GM12878 (cell line): ENCODE measurements around the gene FAM151A. TPM values are rescaled to one million over a fixed set of nuclear protein-coding genes. Genes with fewer than 3 reads are reported as not detected.

Experiments
- ATAC-seq: fragments of 200-7000 bp; cut with Tn5 transposase; 3 replicates; pipeline ENCODE4 v1.9.1; 2020; ENCODE audit warnings: mild to moderate bottlenecking, moderate library complexity
- BruUV-seq: library from RNA; stranded (reverse); fragments of 400-500 nt; replicated peaks from 2 replicates; lab custom pipeline; 2021; lab: Mats Ljungman, UMichigan
- CTCF ChIA-PET: fragments of 300-600 bp; sonication (Branson Sonifier 250); formaldehyde crosslinking; extraction: SDS; loops from one replicate; lab custom pipeline; 2021; ENCODE audit warnings: inconsistent platforms; lab: Yijun Ruan, JAX
- POLR2A ChIA-PET: fragments of 350-600 bp; formaldehyde crosslinking; extraction: SDS; loops from one replicate; lab custom pipeline; 2021; ENCODE audit warnings: inconsistent platforms; lab: Charles Lee
- RAD21 ChIA-PET: fragments of 300-600 bp; sonication (Branson Sonifier 250); formaldehyde crosslinking; loops from one replicate; lab custom pipeline; 2023; ENCODE audit warnings: antibody characterized with exemption; ENCODE audit not compliant: unreplicated experiment; lab: Charles Lee
- SMC1A ChIA-PET: fragments of 300-600 bp; sonication (Branson Sonifier 250); formaldehyde crosslinking; loops from one replicate; lab custom pipeline; 2023; ENCODE audit not compliant: unreplicated experiment, uncharacterized antibody; lab: Charles Lee
- DNase-seq: peaks from one replicate; pipeline ENCODE4 v3.0.0-alpha.2; 2011; ENCODE audit warnings: low read depth, low spot score
- FAIRE-seq: peaks from 3 replicates; lab custom pipeline; 2011; peaks lifted over from hg19 to GRCh38; lab: Jason Lieb, UNC
- H2AFZ ChIP-seq: 2 replicates; pipeline ENCODE4 v1.6.0; 2011; ENCODE audit warnings: low read depth, low read length, control low read depth; ENCODE audit not compliant: control insufficient read depth
- H3K27ac ChIP-seq: 2 replicates; pipeline ENCODE4 v1.5.1; 2011; ENCODE audit warnings: control low read depth; ENCODE audit not compliant: control insufficient read depth, insufficient read depth
- H3K27me3 ChIP-seq, 2 experiments: replicated peaks in 1 of 2; 2 replicates each; pipeline versions ENCODE4 v1.6.0 to v1.6.1; 2011; ENCODE audit warnings: low read length in 1 of 2; ENCODE audit not compliant: control insufficient read depth in 2 of 2, insufficient read depth in 2 of 2
- H3K36me3 ChIP-seq, 2 experiments: 2 replicates each; pipeline ENCODE4 v1.5.1; 2011; ENCODE audit warnings: low read length in 1 of 2; ENCODE audit not compliant: control insufficient read depth in 2 of 2, insufficient read depth in 2 of 2
- H3K4me1 ChIP-seq: 2 replicates; pipeline ENCODE4 v1.6.1; 2011; ENCODE audit warnings: mild to moderate bottlenecking, low read length, moderate library complexity, mixed read lengths; ENCODE audit not compliant: control insufficient read depth, insufficient read depth
- H3K4me2 ChIP-seq: 2 replicates; pipeline ENCODE4 v1.6.0; 2011; ENCODE audit warnings: control low read depth; ENCODE audit not compliant: control insufficient read depth, insufficient read depth
- H3K4me3 ChIP-seq: fragments of 200-600 bp; sonication (generic); 2 replicates; pipeline ENCODE4 v1.5.1; 2016
- H3K79me2 ChIP-seq: 2 replicates; pipeline ENCODE4 v1.6.0; 2011; ENCODE audit warnings: low read length; ENCODE audit not compliant: control insufficient read depth, insufficient read depth
- H3K9ac ChIP-seq: 2 replicates; pipeline ENCODE4 v1.8.0; 2011; ENCODE audit warnings: low read length, control low read depth, mixed read lengths; ENCODE audit not compliant: control insufficient read depth, insufficient read depth
- H3K9me3 ChIP-seq: replicated peaks from 3 replicates; pipeline ENCODE4 v1.5.1; 2011; ENCODE audit warnings: mild to moderate bottlenecking, low read length; ENCODE audit not compliant: control insufficient read depth, insufficient read depth
- H4K20me1 ChIP-seq: 2 replicates; pipeline ENCODE4 v1.6.0; 2011; ENCODE audit not compliant: control insufficient read depth, insufficient read depth
- CREB1 ChIP-seq: IDR thresholded peaks from 2 replicates; pipeline ENCODE4 v1.6.1; 2012; ENCODE audit warnings: low read depth, mild to moderate bottlenecking, inconsistent platforms
- FOXM1 ChIP-seq: IDR thresholded peaks from 2 replicates; pipeline ENCODE4 v1.6.1; 2012; ENCODE audit warnings: low read depth, mild to moderate bottlenecking, inconsistent platforms, low read length, moderate library complexity
- IKZF1 ChIP-seq: fragments of 450-650 bp; conservative IDR thresholded peaks from 2 replicates; pipeline ENCODE4 v1.6.1; 2017; ENCODE audit warnings: antibody characterized with exemption, mild to moderate bottlenecking
- JUNB ChIP-seq: IDR thresholded peaks from 2 replicates; pipeline ENCODE4 v1.6.1; 2016; ENCODE audit warnings: antibody characterized with exemption, mild to moderate bottlenecking
- NBN ChIP-seq: fragments of 450-650 bp; IDR thresholded peaks from 2 replicates; pipeline ENCODE4 v1.6.1; 2016
- SMC3 ChIP-seq: IDR thresholded peaks from 2 replicates; pipeline ENCODE4 v1.6.1; 2011; ENCODE audit warnings: low read length, improper control_type of control experiment, borderline replicate concordance
- WGBS: methylation state at CpG from one replicate; pipeline ENCODE4 v1.1.6; 2016; ENCODE audit warnings: low lambda C conversion rate; ENCODE audit not compliant: insufficient replicate concordance, insufficient coverage; ENCODE audit errors: missing lambda C conversion rate; 5-methylcytosine and 5-hydroxymethylcytosine counted together
- in situ Hi-C: fragments of 300-500 bp; cut with MboI; formaldehyde crosslinking; loops from 9 replicates; pipeline ENCODE4 v1.14.3; 2018; ENCODE audit warnings: mixed read lengths
- intact Hi-C: fragments of 100-400 bp; cut with micrococcal nuclease; formaldehyde crosslinking; loops from one replicate; pipeline ENCODE4 v1.14.2; 2022; ENCODE audit not compliant: unreplicated experiment
- polyA plus RNA-seq, 11 experiments: library from polyadenylated mRNA; depleted of rRNA in 4 of 11; unstranded in 6 of 11; stranded (reverse) in 5 of 11; fragments of >200 nt; fragmentation: Nextera tagmentation in 4 of 11; fragmentation: Illumina TruSeq in 1 of 11; extraction: Ambion mirVana in 4 of 11; extraction: Trizol in 1 of 11; gene quantifications; 1 replicate in 1 of 11; 2 replicates in 10 of 11; pipeline versions ENCODE4 v1.2.1 to v1.2.3, GENCODE V29; 2011 to 2016; ENCODE audit warnings: inconsistent platforms in 2 of 11, missing spikeins in 2 of 11, low read depth in 1 of 11
- total RNA-seq, 4 experiments: library from RNA; depleted of rRNA in 3 of 4; stranded (reverse); fragments of >200 nt in 3 of 4; fragmentation: Illumina TruSeq in 1 of 4; extraction: Trizol in 1 of 4; gene quantifications; 2 replicates each; pipeline versions ENCODE4 v1.2.1 to v1.2.3, GENCODE V29; 2013 to 2021
- TF ChIP-seq, protein P1 (sequence below): IDR thresholded peaks from 2 replicates; pipeline ENCODE4 v1.6.1; 2012; ENCODE audit warnings: low read depth, low read length, improper control_type of control experiment
- TF ChIP-seq, protein P2 (sequence below): fragments of 450-650 bp; IDR thresholded peaks from 2 replicates; pipeline ENCODE4 v1.6.1; 2017; ENCODE audit warnings: mild to moderate bottlenecking, moderate library complexity
- TF ChIP-seq, protein P3 (sequence below): IDR thresholded peaks from 2 replicates; pipeline ENCODE4 v1.6.1; 2012; ENCODE audit warnings: low read depth, low read length, improper control_type of control experiment

Gene FAM151A
- total and polyA plus RNA-seq, 10 of the 15 experiments (the other 5 are each of a cell fraction or from before 2014, with no cell fraction given): 0.09 to 0.34 (median 0.14) TPM; not detected in 5

DNA sequence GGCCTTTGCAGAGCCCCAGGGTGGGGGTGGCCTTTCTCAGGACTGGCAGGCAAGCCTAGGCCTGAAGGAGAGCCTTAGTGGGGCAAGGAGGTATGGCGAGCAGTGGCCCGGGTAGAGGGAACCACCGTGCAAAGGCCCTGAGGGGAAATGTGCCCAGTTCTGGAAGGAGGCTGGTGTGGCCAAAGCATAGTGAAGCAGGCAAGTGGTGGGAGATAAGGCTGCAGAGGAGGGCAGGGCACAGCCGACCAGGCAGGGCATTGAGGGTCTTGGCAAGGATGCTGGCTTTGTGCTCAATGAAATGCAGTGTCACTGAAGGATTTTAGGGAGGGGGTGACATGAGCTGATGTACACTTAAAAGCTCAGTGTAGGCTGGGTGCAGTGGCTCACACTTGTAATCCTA, 41.0 kb upstream of the FAM151A start:
- no peak overlapping the region for H3K9ac ChIP-seq
- BruUV-seq: no TSS peak
- H3K4me3 ChIP-seq: no peak overlapping the region
- in situ Hi-C loops (no loop called here), intact Hi-C loops (no loop called here)
- peaks cover 1% of the 10 kb centered on the region; the same call in 1 of the 3 replicates for H3K9me3 ChIP-seq
- H4K20me1 ChIP-seq: no peaks in the 10 kb centered on the region
- no peaks in the 10 kb centered on the region for H3K4me1 ChIP-seq
- no peaks in the 10 kb centered on the region for H3K79me2 ChIP-seq
- 26% methylated on average over 4 of the region's 4 CpGs for WGBS
- H3K4me2 ChIP-seq: no peak overlapping the region
- no peaks in the 10 kb centered on the region for H3K27me3 ChIP-seq
- ChIA-PET CTCF (interaction anchor here (1.3 kb wide), 1 partner anchor 165 kb away, joined by 3 read pairs; no protein-coding TSS in a partner anchor), RAD21 (no interaction called here), SMC1A (interaction anchor here (1.0 to 1.4 kb wide), 2 partner anchors 146 to 167 kb away, joined by 3 to 4 read pairs; no protein-coding TSS in a partner anchor), POLR2A (no interaction called here)
- ATAC-seq: no peak
- TF ChIP-seq IKZF1 (no peak), JUNB (no peak), FOXM1 (no peak), SMC3 (no peak), CREB1 (no peak), NBN (no peak)
- TF ChIP-seq, protein P1, sequence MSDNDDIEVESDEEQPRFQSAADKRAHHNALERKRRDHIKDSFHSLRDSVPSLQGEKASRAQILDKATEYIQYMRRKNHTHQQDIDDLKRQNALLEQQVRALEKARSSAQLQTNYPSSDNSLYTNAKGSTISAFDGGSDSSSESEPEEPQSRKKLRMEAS: no peak
- TF ChIP-seq, protein P2, sequence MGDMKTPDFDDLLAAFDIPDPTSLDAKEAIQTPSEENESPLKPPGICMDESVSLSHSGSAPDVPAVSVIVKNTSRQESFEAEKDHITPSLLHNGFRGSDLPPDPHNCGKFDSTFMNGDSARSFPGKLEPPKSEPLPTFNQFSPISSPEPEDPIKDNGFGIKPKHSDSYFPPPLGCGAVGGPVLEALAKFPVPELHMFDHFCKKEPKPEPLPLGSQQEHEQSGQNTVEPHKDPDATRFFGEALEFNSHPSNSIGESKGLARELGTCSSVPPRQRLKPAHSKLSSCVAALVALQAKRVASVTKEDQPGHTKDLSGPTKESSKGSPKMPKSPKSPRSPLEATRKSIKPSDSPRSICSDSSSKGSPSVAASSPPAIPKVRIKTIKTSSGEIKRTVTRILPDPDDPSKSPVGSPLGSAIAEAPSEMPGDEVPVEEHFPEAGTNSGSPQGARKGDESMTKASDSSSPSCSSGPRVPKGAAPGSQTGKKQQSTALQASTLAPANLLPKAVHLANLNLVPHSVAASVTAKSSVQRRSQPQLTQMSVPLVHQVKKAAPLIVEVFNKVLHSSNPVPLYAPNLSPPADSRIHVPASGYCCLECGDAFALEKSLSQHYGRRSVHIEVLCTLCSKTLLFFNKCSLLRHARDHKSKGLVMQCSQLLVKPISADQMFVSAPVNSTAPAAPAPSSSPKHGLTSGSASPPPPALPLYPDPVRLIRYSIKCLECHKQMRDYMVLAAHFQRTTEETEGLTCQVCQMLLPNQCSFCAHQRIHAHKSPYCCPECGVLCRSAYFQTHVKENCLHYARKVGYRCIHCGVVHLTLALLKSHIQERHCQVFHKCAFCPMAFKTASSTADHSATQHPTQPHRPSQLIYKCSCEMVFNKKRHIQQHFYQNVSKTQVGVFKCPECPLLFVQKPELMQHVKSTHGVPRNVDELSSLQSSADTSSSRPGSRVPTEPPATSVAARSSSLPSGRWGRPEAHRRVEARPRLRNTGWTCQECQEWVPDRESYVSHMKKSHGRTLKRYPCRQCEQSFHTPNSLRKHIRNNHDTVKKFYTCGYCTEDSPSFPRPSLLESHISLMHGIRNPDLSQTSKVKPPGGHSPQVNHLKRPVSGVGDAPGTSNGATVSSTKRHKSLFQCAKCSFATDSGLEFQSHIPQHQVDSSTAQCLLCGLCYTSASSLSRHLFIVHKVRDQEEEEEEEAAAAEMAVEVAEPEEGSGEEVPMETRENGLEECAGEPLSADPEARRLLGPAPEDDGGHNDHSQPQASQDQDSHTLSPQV: no peak
- TF ChIP-seq, protein P3, sequence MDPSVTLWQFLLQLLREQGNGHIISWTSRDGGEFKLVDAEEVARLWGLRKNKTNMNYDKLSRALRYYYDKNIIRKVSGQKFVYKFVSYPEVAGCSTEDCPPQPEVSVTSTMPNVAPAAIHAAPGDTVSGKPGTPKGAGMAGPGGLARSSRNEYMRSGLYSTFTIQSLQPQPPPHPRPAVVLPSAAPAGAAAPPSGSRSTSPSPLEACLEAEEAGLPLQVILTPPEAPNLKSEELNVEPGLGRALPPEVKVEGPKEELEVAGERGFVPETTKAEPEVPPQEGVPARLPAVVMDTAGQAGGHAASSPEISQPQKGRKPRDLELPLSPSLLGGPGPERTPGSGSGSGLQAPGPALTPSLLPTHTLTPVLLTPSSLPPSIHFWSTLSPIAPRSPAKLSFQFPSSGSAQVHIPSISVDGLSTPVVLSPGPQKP: no peak
- no peak overlapping the region for H3K27ac ChIP-seq
- H3K36me3 ChIP-seq: no peaks in the 10 kb centered on the region
- no peak overlapping the region for H2AFZ ChIP-seq
- no peak for DNase-seq
- FAIRE-seq: no peak
